ENCODE measurements around the gene PHF21A.

The PHF21A gene

DNA sequence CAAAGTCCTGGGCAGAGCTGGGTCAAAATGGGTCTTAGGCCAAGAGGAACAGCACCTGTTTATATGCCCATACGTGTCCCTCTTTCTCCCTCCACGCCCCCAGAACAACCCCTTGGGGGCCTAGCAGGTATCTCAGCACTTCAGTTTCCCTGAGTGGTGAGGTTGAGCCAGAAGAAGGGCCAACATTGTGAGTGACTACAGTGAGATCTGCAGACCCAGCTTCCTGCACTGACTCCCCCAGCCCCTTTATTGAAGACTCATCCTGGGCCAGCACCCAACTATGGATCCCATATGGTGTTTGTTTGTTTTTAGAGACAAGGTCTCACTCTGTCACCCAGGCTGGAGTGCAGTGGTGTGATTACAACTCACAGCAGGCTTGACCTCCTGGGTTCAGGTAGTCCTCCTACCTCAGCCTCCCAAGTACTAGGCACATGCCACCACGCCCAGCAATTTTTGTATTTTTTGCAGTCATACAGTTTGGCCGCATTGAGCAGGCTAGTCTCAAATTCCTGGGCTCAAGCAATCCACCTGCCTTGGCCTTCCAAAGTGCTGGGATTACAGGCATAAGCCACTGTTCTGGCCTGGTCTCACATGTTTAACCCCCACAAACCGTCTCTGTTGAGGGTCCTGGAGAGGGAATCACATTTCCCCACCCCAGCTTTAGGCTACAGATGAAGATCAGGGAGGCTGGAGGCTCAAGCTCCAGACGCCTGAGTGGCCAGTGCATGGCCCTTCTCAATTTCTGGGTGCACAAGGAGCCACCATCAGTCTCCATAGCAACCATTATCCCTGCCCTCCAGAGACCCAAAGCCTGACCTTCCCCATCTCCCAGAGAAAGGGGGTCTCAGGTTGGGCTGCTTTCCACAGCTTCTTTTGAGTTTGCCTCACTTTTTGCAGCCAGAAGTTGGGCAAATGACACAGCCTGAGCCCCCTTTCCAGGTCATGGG, 200.4 kb downstream of the PHF21A start:
- peaks cover 36 to 56% (median 47%) of the 10 kb centered on the region in 11 experiments for H3K27me3 ChIP-seq
- H3K9me3 ChIP-seq (replicated peaks in 1 of 11): no peaks in the 10 kb centered on the region
- no peak overlapping the region; a peak in 1 of 22 replicates for H3K9ac ChIP-seq
- no peak overlapping the region for H3K4me3 ChIP-seq
- H3K4me1 ChIP-seq: peaks cover 40 to 87% (median 71%) of the 10 kb centered on the region in 10 experiments
- H3K36me3 ChIP-seq: peaks cover 4 to 7% (median 6%) of the 10 kb centered on the region in 11 experiments; a peak in 21 of 22 replicates
- peak overlapping the region in 8 of 11 experiments; percentile 86 to 99 (median 92); a peak in 13 of 22 replicates for H3K4me2 ChIP-seq
- H3K27ac ChIP-seq: no peak overlapping the region
- peaks cover 0 to 41% (median 6%) of the 10 kb centered on the region in 11 experiments; a peak in 15 of 22 replicates for H4K20me1 ChIP-seq
- no peak for TF ChIP-seq Cebpa-rat (IDR thresholded peaks at IDR 0.05)

DNA sequence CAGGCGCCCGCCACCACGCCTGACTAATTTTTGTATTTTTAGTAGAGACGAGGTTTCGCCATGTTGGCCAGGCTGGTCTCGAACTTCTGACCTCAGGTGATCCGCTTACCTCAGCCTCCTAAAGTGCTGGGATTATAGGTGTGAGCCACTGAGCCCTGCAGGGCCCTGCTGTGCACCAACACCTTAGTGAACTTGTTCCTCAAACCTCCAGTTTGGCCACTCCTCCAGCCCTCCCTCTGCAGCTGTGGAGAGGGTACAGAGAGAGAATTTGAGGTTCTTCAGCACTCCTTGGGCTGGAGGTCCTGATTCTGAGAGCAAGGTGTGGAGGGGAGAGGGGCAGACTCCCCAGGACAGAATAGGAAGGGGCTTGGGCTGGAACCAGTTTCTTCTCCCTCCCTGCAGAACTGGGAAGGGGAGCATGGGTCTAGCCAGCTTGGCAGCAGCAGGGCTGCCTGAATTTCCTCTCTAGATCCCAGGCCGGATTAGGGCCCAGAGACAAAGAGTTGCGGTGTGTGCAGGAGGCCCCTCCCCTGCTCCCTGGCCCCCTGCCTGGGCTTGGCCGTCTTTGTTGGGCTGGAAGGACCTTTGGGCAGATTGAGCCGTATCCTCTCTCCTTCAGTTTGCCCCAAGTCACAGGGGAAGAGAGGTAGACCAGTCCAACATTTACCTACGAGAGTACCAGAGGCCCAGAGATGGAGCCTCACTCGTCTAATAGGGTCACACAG, 201.3 kb downstream of the PHF21A start:
- peaks cover 13 to 15% (median 14%) of the 10 kb centered on the region in 11 experiments for H3K36me3 ChIP-seq
- no peak overlapping the region for H3K27ac ChIP-seq
- no peaks in the 10 kb centered on the region for H3K9me3 ChIP-seq (replicated peaks in 1 of 11)
- H3K9ac ChIP-seq: no peak overlapping the region
- peaks cover 0 to 49% (median 15%) of the 10 kb centered on the region in 11 experiments; a peak in 16 of 22 replicates for H4K20me1 ChIP-seq
- TF ChIP-seq Cebpa-rat (IDR thresholded peaks at IDR 0.05): no peak
- H3K27me3 ChIP-seq: peaks cover 36 to 52% (median 47%) of the 10 kb centered on the region in 11 experiments
- H3K4me3 ChIP-seq: no peak overlapping the region
- peaks cover 40 to 81% (median 71%) of the 10 kb centered on the region in 10 experiments for H3K4me1 ChIP-seq
- H3K4me2 ChIP-seq: peak overlapping the region in 8 of 11 experiments; percentile 79 to 99 (median 94); a peak in 14 of 22 replicates

DNA sequence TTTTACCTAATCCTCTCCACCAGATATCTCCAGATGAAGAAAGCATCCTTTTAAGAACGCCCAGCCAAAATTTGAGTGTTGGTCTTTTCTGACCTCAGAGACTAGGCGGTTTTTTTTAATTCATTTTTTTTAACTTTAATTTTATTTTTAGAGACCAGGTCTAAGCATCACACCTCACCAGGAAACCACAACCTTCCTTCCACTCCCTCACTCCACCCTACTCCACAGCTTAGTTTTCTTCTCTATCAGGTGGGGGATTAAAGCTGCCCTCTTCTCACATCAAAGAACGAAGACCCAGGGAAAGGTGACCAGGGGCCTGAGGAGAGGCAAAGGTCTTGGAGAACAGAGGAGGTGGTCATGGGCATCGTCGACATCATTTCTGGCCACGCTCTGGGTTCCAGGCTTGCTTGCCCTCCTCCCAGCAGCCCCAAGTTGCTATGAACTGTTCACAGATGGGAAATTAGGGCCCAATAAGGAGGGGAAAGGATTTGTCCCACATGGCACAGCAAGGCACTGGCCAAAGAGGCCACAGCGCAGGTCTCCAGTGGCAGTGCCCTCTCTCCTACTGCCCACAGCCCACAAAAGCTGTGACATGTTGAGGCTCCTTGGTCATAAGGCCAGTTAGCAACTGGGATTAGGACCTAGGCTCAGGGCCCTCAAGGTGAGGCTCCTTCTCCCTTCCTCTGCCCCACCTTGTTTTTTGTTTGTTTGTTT, 202.1 kb downstream of the PHF21A start:
- peaks cover 21 to 24% (median 22%) of the 10 kb centered on the region in 11 experiments for H3K36me3 ChIP-seq
- TF ChIP-seq Cebpa-rat (IDR thresholded peaks at IDR 0.05): no peak
- H3K9ac ChIP-seq: peak overlapping the region in 9 of 11 experiments; percentile 86 to 96 (median 94); a peak in 15 of 22 replicates
- H4K20me1 ChIP-seq: peaks cover 0 to 49% (median 22%) of the 10 kb centered on the region in 11 experiments; a peak in 16 of 22 replicates
- H3K4me2 ChIP-seq: peak overlapping the region; percentile 72 to 99 (median 93)
- H3K4me3 ChIP-seq: peak overlapping the region; percentile 81 to 98 (median 92)
- H3K27me3 ChIP-seq: peaks cover 33 to 44% (median 41%) of the 10 kb centered on the region in 11 experiments
- no peaks in the 10 kb centered on the region for H3K9me3 ChIP-seq (replicated peaks in 1 of 11)
- H3K27ac ChIP-seq: peak overlapping the region in 1 of 11 experiments; percentile 95; a peak in 5 of 22 replicates
- peaks cover 38 to 73% (median 64%) of the 10 kb centered on the region in 10 experiments for H3K4me1 ChIP-seq

DNA sequence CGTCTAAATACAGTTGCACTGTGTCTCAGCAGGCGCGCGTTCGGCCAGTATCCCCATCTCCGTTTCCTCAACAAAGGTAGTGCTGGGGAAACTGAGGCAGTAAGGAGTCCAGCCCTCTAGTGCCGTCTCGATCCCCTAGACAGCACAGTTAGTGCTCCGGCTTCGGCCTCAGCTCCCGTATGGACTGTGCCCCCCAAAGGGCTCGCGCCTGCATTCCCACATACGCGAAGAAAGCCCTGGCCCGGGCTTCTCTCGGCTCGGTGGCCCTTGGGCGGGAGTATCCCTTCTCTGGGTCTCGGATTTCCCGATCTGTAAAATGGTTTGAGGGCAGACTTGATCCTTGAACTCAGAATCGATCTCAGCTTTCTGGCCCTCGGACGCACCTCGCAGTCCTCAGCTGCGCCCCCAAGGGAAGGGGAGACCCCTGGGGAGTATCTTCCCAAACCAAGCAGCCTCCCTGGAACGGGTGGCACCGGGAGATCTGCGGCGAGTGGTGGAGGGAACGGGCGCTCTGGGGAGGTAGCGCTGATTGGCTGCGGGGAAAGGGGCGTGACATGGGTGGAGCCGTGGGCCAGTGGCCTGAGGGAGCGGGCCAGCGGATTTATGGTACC, 202.8 kb downstream of the PHF21A start:
- H3K4me1 ChIP-seq: peaks cover 33 to 66% (median 59%) of the 10 kb centered on the region in 10 experiments

DNA sequence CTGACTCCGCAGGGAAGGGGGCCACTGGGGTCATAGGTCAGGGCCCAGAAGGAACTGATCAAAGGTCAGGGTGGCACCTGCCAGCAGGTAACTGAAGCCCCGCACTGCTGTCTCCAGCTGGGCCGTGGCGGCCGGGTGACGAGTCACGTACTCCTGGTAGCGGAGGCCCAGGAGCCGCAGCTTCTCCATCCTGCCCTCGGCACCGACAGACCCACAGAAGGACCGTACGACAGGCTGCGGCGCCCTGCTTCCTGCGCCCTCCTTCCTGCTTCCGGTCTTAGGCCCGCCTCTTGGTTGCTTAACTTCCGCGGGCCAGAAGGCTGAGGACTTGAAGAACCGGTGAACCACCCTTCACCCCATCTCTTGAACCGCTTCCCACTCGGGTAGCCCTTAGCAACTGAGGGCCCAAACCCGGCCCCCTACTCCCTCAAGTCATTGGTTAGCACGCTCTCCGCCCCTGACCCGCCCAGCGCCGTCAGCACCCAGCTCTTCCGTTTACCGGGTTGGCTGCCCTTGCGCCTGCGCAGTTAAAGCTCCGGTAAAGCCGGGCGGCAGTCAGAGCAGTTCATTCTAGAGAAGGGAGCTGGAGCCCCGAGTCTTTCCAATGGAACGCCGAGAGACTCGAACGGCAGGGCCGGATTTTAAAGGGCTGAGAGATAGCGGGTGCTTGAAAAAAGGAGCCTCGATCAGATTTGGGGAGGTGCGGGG, 203.5 kb downstream of the PHF21A start, which contains the start of gene PEX16:
Gene PEX16 (minus strand): TSS at position 255 of the 708 bp plus-strand sequence. CDS start 66 bp downstream, at position 189.
- H3K9me3 ChIP-seq (replicated peaks in 1 of 11): no peaks in the 10 kb centered on the region

More for the DNA sequence above, 202.8 kb downstream of the PHF21A start:
- Histone ChIP-seq H4K20me1 (peaks cover 0 to 56% (median 26%) of the 10 kb centered on the region in 11 experiments; a peak in 16 of 22 replicates), H3K9me3 (replicated peaks in 1 of 11) (no peaks in the 10 kb centered on the region), H3K9ac (peak overlapping the region; percentile 86 to 96 (median 94)), H3K4me2 (peak overlapping the region; percentile 72 to 99 (median 93)), H3K27ac (peak overlapping the region; percentile 88 to 95 (median 93); a peak in 21 of 22 replicates), H3K36me3 (peaks cover 28 to 31% (median 29%) of the 10 kb centered on the region in 11 experiments), H3K27me3 (peaks cover 28 to 37% (median 35%) of the 10 kb centered on the region in 11 experiments), H3K4me3 (peak overlapping the region; percentile 81 to 98 (median 92))
- TF ChIP-seq Cebpa-rat (IDR thresholded peaks at IDR 0.05): no peak

DNA sequence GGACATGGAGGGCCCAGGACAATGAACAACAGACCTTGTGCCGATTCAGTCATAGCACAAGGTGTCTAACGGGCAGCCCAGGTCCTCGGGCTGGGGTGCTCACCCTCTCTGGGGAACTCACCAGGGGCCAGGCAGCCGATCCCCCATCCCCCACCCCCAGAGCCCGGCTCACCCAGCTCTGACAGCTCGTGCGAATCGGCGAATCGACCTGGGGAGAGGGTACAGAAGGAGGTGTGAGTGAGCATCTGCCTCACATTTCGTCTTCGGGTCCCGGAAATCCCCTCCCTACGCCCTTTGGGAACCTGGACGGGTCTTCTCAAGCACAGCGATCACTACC, 204.0 kb downstream of the PHF21A start:
- Histone ChIP-seq H3K36me3 (peaks cover 38 to 43% (median 41%) of the 10 kb centered on the region in 11 experiments), H4K20me1 (peaks cover 0 to 54% (median 28%) of the 10 kb centered on the region in 11 experiments; a peak in 16 of 22 replicates), H3K4me1 (peaks cover 21 to 54% (median 47%) of the 10 kb centered on the region in 10 experiments), H3K27ac (peak overlapping the region; percentile 88 to 95 (median 93)), H3K9me3 (replicated peaks in 1 of 11) (no peaks in the 10 kb centered on the region), H3K4me3 (peak overlapping the region; percentile 81 to 98 (median 92)), H3K4me2 (peak overlapping the region; percentile 69 to 99 (median 95)), H3K27me3 (peaks cover 16 to 25% (median 23%) of the 10 kb centered on the region in 11 experiments), H3K9ac (peak overlapping the region; percentile 86 to 96 (median 94))
- no peak for TF ChIP-seq Cebpa-rat (IDR thresholded peaks at IDR 0.05)

More for the DNA sequence above, 203.5 kb downstream of the PHF21A start, which contains the start of gene PEX16:
- peak within 1 kb of the TSS; percentile 81 to 98 (median 92) for H3K4me3 ChIP-seq
- H3K9ac ChIP-seq: peak within 1 kb of the TSS; percentile 86 to 96 (median 94)
- H3K36me3 ChIP-seq: peaks cover 35 to 37% (median 36%) of the 10 kb centered on the region in 11 experiments
- peak; percentile 45 to 95 (median 88); a peak in 18 of 22 replicates for TF ChIP-seq Cebpa-rat (IDR thresholded peaks at IDR 0.05)
- peak within 1 kb of the TSS; percentile 88 to 95 (median 93) for H3K27ac ChIP-seq
- peaks cover 21 to 30% (median 29%) of the 10 kb centered on the region in 11 experiments for H3K27me3 ChIP-seq
- H4K20me1 ChIP-seq: peaks cover 0 to 59% (median 26%) of the 10 kb centered on the region in 11 experiments; a peak in 16 of 22 replicates
- peaks cover 26 to 59% (median 52%) of the 10 kb centered on the region in 10 experiments for H3K4me1 ChIP-seq
- H3K4me2 ChIP-seq: peak within 1 kb of the TSS; percentile 85 to 99 (median 96)

DNA sequence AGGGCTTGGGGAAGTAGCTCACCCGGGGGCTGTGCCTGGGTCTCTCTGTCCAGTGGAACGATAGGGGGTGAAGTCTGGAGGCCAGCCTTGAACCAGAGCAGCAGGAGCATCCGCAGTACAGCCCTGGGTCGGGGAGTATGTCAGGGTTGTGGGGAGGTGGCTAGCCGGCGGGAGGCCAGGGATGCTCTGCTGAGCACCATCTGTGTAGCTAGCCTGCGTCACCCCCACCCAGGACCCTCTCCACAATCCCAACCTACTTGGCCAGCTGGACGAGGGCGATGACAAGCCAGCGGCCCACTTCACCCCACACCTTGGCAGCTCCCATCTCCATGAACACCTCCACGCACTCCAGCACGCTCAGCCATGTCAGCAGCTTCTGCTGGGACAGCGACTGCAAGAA, 205.8 kb downstream of the PHF21A start:
- Histone ChIP-seq H3K4me3 (no peak overlapping the region), H3K27me3 (peaks cover 0 to 7% (median 5%) of the 10 kb centered on the region in 11 experiments; a peak in 12 of 22 replicates), H4K20me1 (peaks cover 0 to 63% (median 38%) of the 10 kb centered on the region in 11 experiments; a peak in 17 of 22 replicates), H3K4me1 (peaks cover 13 to 36% (median 32%) of the 10 kb centered on the region in 10 experiments), H3K27ac (no peak overlapping the region), H3K36me3 (peaks cover 54 to 61% (median 59%) of the 10 kb centered on the region in 11 experiments), H3K4me2 (peak overlapping the region in 1 of 11 experiments; percentile 93; a peak in 2 of 22 replicates), H3K9ac (peak overlapping the region in 2 of 11 experiments; percentile 88 to 95; a peak in 2 of 22 replicates), H3K9me3 (replicated peaks in 1 of 11) (no peaks in the 10 kb centered on the region)
- TF ChIP-seq Cebpa-rat (IDR thresholded peaks at IDR 0.05): no peak
